ENCODE results near the gene WNT9B.

The WNT9B gene

DNA sequence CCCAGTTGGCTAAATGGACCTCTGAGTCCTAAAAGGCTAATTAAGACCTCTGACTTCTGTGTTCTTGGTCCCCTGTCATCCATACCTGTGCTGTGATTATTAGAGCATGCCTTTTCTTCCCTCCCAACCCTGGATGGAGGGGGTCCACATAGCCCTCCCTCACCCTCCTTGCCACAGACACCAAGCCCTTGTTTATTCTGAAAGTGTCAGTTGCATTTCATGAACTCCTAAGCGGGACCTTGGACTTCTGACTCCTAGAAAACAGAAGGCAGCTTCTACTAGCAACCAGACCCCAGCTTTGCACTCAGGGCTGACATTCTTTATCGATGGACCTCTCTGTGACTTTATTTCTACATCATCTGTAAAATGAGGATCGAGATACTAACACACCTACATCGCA lies 38.1 kb downstream of the WNT9B start:
- no peak overlapping the region for H3K27ac ChIP-seq (ENCODE audit: low read depth, low read length)
- H3K36me3 ChIP-seq (ENCODE audit: low read length): no peaks in the 10 kb centered on the region
- no peak overlapping the region for H3K9ac ChIP-seq (ENCODE audit: low read length)
- H3K4me3 ChIP-seq (ENCODE audit: insufficient read depth, low read length, poor library complexity, severe bottlenecking): no peak overlapping the region
- H3K9me3 ChIP-seq (ENCODE audit: insufficient read depth, low read length): no peaks in the 10 kb centered on the region
- H3F3A ChIP-seq (ENCODE audit: insufficient read depth): no peaks in the 10 kb centered on the region
- H3K4me2 ChIP-seq (ENCODE audit: low read depth, low read length, poor library complexity, severe bottlenecking): no peak overlapping the region
- no peaks in the 10 kb centered on the region for H3K79me2 ChIP-seq (ENCODE audit: insufficient read depth, low read length)
- H3K9me2 ChIP-seq (replicated peaks; ENCODE audit: insufficient read depth, low read length): no peaks in the 10 kb centered on the region
- H3K27me3 ChIP-seq (ENCODE audit: low read length): no peaks in the 10 kb centered on the region
- no peak for TF ChIP-seq EZH2phosphoT487 (conservative IDR thresholded peaks at IDR 0.05; ENCODE audit: low read length)
- TF ChIP-seq, protein P1, sequence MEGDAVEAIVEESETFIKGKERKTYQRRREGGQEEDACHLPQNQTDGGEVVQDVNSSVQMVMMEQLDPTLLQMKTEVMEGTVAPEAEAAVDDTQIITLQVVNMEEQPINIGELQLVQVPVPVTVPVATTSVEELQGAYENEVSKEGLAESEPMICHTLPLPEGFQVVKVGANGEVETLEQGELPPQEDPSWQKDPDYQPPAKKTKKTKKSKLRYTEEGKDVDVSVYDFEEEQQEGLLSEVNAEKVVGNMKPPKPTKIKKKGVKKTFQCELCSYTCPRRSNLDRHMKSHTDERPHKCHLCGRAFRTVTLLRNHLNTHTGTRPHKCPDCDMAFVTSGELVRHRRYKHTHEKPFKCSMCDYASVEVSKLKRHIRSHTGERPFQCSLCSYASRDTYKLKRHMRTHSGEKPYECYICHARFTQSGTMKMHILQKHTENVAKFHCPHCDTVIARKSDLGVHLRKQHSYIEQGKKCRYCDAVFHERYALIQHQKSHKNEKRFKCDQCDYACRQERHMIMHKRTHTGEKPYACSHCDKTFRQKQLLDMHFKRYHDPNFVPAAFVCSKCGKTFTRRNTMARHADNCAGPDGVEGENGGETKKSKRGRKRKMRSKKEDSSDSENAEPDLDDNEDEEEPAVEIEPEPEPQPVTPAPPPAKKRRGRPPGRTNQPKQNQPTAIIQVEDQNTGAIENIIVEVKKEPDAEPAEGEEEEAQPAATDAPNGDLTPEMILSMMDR (IDR thresholded peaks at IDR 0.05; ENCODE audit: insufficient read depth, low read length, poor library complexity, severe bottlenecking): no peak
- no peaks in the 10 kb centered on the region for H4K20me1 ChIP-seq (ENCODE audit: low read depth, low read length)
- no peak overlapping the region for H2AFZ ChIP-seq (ENCODE audit: low read depth, low read length, severe bottlenecking)

GRCh38 chr17:46889992-46890564 lies 38.7 kb downstream of the WNT9B start:
- Histone ChIP-seq H2AFZ (ENCODE audit: low read depth, low read length, severe bottlenecking) (no peak overlapping the region), H3K79me2 (ENCODE audit: insufficient read depth, low read length) (no peaks in the 10 kb centered on the region), H3F3A (ENCODE audit: insufficient read depth) (no peaks in the 10 kb centered on the region), H3K9me3 (ENCODE audit: insufficient read depth, low read length) (no peaks in the 10 kb centered on the region), H3K9me2 (replicated peaks; ENCODE audit: insufficient read depth, low read length) (no peaks in the 10 kb centered on the region), H3K4me3 (ENCODE audit: insufficient read depth, low read length, poor library complexity, severe bottlenecking) (no peak overlapping the region), H3K36me3 (ENCODE audit: low read length) (no peaks in the 10 kb centered on the region), H3K27me3 (ENCODE audit: low read length) (no peaks in the 10 kb centered on the region), H3K9ac (ENCODE audit: low read length) (no peak overlapping the region), H3K27ac (ENCODE audit: low read depth, low read length) (no peak overlapping the region), H4K20me1 (ENCODE audit: low read depth, low read length) (no peaks in the 10 kb centered on the region), H3K4me2 (ENCODE audit: low read depth, low read length, poor library complexity, severe bottlenecking) (no peak overlapping the region)
- no peak for TF ChIP-seq EZH2phosphoT487 (conservative IDR thresholded peaks at IDR 0.05; ENCODE audit: low read length)
- TF ChIP-seq, protein P1 (IDR thresholded peaks at IDR 0.05; ENCODE audit: insufficient read depth, low read length, poor library complexity, severe bottlenecking): no peak

DNA sequence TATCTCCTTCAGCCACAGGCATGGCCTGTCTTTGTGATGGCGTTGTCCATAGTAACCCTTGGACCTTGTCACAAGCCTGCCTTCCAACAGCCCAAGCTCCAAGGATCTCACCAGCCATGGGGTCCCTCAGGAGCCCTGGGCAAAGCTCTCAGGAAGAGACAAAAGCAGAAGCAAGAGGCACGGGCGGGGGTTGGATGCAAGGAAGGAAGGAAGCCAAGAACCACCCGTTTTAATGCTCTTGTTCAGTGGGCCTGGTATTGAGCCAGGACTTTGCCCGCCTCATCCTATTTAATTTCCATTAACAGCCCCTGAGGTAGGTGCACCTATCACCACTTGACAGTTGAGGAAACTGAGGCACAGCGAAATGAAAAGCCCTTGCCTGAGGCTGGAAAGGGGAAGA lies 39.3 kb downstream of the WNT9B start:
- no peaks in the 10 kb centered on the region for H3K79me2 ChIP-seq (ENCODE audit: insufficient read depth, low read length)
- no peaks in the 10 kb centered on the region for H3K27me3 ChIP-seq (ENCODE audit: low read length)
- H3K9me2 ChIP-seq (replicated peaks; ENCODE audit: insufficient read depth, low read length): no peaks in the 10 kb centered on the region
- TF ChIP-seq EZH2phosphoT487 (conservative IDR thresholded peaks at IDR 0.05; ENCODE audit: low read length): no peak
- TF ChIP-seq, protein P1 (IDR thresholded peaks at IDR 0.05; ENCODE audit: insufficient read depth, low read length, poor library complexity, severe bottlenecking): no peak
- no peaks in the 10 kb centered on the region for H4K20me1 ChIP-seq (ENCODE audit: low read depth, low read length)
- H2AFZ ChIP-seq (ENCODE audit: low read depth, low read length, severe bottlenecking): no peak overlapping the region
- H3K4me3 ChIP-seq (ENCODE audit: insufficient read depth, low read length, poor library complexity, severe bottlenecking): no peak overlapping the region
- H3K27ac ChIP-seq (ENCODE audit: low read depth, low read length): no peak overlapping the region
- no peaks in the 10 kb centered on the region for H3F3A ChIP-seq (ENCODE audit: insufficient read depth)
- no peak overlapping the region for H3K4me2 ChIP-seq (ENCODE audit: low read depth, low read length, poor library complexity, severe bottlenecking)
- H3K36me3 ChIP-seq (ENCODE audit: low read length): no peaks in the 10 kb centered on the region
- H3K9ac ChIP-seq (ENCODE audit: low read length): no peak overlapping the region
- no peaks in the 10 kb centered on the region for H3K9me3 ChIP-seq (ENCODE audit: insufficient read depth, low read length)
